ENCODE data around the gene KCNK10. TPM values are rescaled to one million over a fixed set of nuclear protein-coding genes. Genes with fewer than 3 reads are reported as not detected.

KCNK10 gene
- total RNA-seq, 1 donor from 2014 or later: 11.5 TPM

GRCh38 chr14:88342980-88343379, 19.9 kb upstream of the KCNK10 start:
- Mint-ChIP-seq H3K9me3 (no peaks in the 10 kb centered on the region), H3K27me3 (ENCODE audit: low read depth) (peaks cover 4% of the 10 kb centered on the region), H3K27ac (ENCODE audit: unreplicated experiment) (no peak overlapping the region), H3K36me3 (ENCODE audit: low read depth) (no peaks in the 10 kb centered on the region), H3K4me1 (no peaks in the 10 kb centered on the region), H3K4me3 (no peak overlapping the region)
- DNase-seq (ENCODE audit: low read depth, low spot score): no peak
- TF ChIP-seq, protein P1, sequence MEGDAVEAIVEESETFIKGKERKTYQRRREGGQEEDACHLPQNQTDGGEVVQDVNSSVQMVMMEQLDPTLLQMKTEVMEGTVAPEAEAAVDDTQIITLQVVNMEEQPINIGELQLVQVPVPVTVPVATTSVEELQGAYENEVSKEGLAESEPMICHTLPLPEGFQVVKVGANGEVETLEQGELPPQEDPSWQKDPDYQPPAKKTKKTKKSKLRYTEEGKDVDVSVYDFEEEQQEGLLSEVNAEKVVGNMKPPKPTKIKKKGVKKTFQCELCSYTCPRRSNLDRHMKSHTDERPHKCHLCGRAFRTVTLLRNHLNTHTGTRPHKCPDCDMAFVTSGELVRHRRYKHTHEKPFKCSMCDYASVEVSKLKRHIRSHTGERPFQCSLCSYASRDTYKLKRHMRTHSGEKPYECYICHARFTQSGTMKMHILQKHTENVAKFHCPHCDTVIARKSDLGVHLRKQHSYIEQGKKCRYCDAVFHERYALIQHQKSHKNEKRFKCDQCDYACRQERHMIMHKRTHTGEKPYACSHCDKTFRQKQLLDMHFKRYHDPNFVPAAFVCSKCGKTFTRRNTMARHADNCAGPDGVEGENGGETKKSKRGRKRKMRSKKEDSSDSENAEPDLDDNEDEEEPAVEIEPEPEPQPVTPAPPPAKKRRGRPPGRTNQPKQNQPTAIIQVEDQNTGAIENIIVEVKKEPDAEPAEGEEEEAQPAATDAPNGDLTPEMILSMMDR (conservative IDR thresholded peaks at IDR 0.05): no peak

GRCh38 chr14:88340357-88340756, 17.3 kb upstream of the KCNK10 start:
- Mint-ChIP-seq H3K36me3 (ENCODE audit: low read depth) (no peaks in the 10 kb centered on the region), H3K4me1 (no peaks in the 10 kb centered on the region), H3K27ac (ENCODE audit: unreplicated experiment) (no peak overlapping the region), H3K27me3 (ENCODE audit: low read depth) (peaks cover 2% of the 10 kb centered on the region), H3K4me3 (no peak overlapping the region), H3K9me3 (no peaks in the 10 kb centered on the region)
- DNase-seq (ENCODE audit: low read depth, low spot score): no peak
- TF ChIP-seq, protein P1 (conservative IDR thresholded peaks at IDR 0.05): no peak

GRCh38 chr14:88333036-88333435, 10.0 kb upstream of the KCNK10 start:
- Mint-ChIP-seq H3K27ac (ENCODE audit: unreplicated experiment) (no peak overlapping the region), H3K9me3 (no peaks in the 10 kb centered on the region), H3K4me3 (no peak overlapping the region), H3K36me3 (ENCODE audit: low read depth) (no peaks in the 10 kb centered on the region), H3K27me3 (ENCODE audit: low read depth) (peaks cover 45% of the 10 kb centered on the region), H3K4me1 (no peaks in the 10 kb centered on the region)
- DNase-seq (ENCODE audit: low read depth, low spot score): no peak
- TF ChIP-seq, protein P1 (conservative IDR thresholded peaks at IDR 0.05): no peak

DNA sequence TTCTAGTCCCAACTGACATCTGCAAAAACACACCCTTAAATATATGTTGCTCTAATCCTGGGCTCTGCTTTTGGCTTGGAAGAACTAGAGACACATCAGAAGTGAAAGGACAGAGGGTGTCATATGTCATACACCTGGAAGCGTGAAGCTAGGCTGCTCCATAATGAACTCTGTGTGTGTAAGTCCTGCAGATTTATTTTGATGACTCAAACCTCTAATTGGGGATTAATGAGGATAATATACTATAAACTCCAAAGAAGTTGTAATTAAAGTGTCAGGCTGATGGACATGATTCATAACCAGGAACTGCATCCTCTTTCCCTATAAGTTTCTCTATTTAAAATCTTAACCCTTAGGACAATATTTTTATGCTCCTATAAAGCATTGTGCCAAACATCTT, 4.4 kb upstream of the KCNK10 start:
- no peak overlapping the region for H3K27ac Mint-ChIP-seq (ENCODE audit: unreplicated experiment)
- TF ChIP-seq, protein P1 (conservative IDR thresholded peaks at IDR 0.05): no peak
- H3K4me1 Mint-ChIP-seq: peaks cover 26% of the 10 kb centered on the region
- no peaks in the 10 kb centered on the region for H3K9me3 Mint-ChIP-seq
- H3K4me3 Mint-ChIP-seq: peak overlapping the region; percentile 95
- no peaks in the 10 kb centered on the region for H3K36me3 Mint-ChIP-seq (ENCODE audit: low read depth)
- no peak for DNase-seq (ENCODE audit: low read depth, low spot score)
- H3K27me3 Mint-ChIP-seq (ENCODE audit: low read depth): peaks cover 80% of the 10 kb centered on the region

- peak overlapping the region; percentile 58 for H3K27ac Mint-ChIP-seq (ENCODE audit: unreplicated experiment)
- peaks cover 26% of the 10 kb centered on the region for H3K4me1 Mint-ChIP-seq
- TF ChIP-seq, protein P1 (conservative IDR thresholded peaks at IDR 0.05): no peak
- H3K9me3 Mint-ChIP-seq: no peaks in the 10 kb centered on the region
- H3K27me3 Mint-ChIP-seq (ENCODE audit: low read depth): peaks cover 76% of the 10 kb centered on the region
- peak overlapping the region; percentile 95 for H3K4me3 Mint-ChIP-seq
- no peak for DNase-seq (ENCODE audit: low read depth, low spot score)
- no peaks in the 10 kb centered on the region for H3K36me3 Mint-ChIP-seq (ENCODE audit: low read depth)
Measured at GRCh38 chr14:88326352-88327103, 3.5 kb upstream of the KCNK10 start.
